HG03558 (cell line): ENCODE results near the gene CIDEA.
A peak's percentile ranks its signal among the peaks of the same experiment; 100 is the strongest.

Experiments
- ATAC-seq: cut with Tn5 transposase; IDR thresholded peaks from one replicate; pipeline ENCODE4 v1.9.1; 2021; ENCODE audit warnings: moderate number of reproducible peaks; ENCODE audit not compliant: unreplicated experiment; ENCODE audit errors: extremely low read depth

Gene CIDEA

DNA sequence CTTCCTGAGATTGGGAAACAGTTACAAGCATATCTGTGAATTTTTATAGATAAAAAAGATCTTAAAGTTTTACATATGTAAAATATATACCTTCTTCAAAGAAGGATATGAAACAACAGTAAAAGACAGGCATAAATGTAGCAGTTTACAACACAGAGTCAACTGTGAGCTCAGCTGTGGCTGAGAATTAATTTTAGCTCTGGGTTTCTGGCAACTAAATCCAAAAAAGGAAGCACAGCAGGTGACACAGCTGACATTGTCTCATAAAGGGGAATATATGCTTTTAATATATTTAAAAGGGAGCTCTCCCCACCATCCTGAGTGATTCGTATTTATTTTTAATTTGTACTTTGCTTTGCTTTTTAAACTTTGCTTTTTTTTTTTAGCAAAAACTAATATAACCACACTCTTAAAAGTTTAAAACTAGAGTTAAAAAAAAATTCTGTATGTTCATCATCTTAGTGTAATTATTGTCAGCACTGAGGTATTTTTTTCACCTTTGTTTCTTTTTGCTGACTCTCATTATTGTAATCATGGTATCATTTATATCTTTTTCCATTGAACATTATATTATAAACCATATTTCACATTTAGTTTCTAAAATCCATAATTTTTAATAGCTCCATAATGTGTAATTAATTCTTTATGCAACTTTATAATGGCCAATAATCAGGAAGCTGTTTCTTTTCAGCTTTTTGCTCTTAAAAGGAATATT, 60.6 kb downstream of the CIDEA start:
- ATAC-seq, result no peak

DNA sequence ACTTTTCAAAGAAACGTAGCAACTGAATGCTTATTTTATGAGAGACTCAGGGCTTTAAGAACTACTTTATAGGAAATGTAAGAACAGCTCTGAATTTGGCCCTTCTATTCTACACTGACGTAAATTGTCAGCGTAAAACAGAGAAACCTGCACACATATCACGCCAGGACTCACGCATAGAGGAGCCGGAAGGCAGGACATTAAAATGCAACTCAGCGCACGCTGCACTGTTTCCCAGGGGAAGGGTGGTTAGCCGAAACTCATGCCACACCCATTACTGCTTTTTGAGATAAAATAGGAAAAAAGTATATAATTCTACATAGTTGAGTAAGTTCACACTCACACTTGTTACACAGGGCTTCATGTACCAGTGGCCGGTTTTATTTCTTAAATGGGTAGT, 61.3 kb downstream of the CIDEA start:
- no peak for ATAC-seq

DNA sequence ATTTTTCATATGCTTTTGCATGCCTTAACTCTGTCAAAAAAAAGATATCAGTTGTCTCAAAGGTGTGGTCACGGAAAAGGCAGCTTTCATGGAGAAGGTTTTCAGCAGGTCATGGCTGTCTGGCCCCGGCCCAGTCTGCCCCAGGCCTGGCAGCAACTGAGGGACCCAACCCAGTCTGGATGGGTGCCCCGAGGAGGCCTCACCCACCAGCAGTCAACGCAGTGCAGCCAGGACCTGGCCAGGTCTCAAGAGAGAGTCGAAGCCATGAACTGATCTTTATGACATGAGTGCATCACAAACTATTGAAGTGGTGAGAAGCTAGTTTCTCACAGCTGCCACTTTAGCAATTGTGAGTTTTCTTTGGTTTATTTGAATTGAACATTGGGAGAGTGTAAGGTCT, 61.8 kb downstream of the CIDEA start:
- ATAC-seq, result no peak

DNA sequence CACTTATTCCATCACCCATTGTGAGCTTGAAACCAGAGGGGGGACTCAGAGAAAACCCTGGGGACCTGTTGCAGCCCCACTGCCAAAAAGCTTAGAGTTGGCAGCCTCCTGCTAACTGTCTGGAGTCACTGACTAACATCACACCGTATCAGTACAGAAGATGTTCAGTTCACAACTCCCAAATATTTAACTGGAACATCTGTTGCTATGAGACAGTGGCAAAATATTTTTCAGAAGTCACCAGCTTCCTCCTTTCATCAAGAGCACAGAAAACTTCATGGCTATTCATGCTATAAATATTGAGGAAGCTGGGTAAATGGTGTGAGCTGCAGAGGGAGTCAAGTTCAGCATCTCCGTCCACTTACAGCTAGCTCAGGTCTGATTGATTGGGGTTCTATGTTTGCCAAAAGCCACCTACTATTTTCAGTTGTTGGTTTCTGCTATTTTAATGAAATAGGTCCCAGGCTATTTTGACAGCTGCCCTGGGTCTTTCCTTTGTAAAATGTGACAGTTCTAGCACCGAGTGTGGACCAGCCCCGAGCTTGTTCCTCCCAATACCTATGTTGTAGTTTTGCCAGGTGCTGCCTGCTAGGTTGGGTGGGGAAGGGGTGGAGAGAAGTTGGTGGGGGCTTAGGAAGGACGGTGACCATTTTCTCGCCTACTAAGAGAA, 63.6 kb downstream of the CIDEA start:
- ATAC-seq, result no peak

GRCh38 chr18:12318334-12318697, 64.2 kb downstream of the CIDEA start:
- no peak for ATAC-seq

DNA sequence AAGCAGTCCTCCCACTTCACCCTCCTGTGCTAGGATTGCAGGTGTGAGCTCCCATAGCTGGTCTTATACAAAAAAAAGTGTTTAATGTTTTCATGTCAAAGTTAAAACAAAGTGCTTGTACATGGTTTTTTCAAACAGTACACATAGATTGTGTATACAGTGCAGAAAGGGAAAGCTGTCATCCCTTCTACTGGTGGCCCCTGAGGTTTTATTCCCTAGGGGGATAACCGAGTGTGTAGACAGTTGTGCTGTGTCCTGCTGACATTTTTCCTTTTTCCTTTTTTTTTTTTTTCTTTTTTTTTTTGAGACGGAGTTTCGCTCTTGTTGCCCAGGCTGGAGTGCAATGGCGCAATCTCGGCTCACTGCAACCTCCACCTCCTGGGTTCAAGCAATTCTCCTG, 64.7 kb downstream of the CIDEA start:
- no peak for ATAC-seq

GRCh38 chr18:12321333-12321732, 67.2 kb downstream of the CIDEA start:
- peak; percentile 38 for ATAC-seq

- no peak for ATAC-seq
These were observed 71.0 kb downstream of the CIDEA start for GRCh38 chr18:12324991-12325725.

DNA sequence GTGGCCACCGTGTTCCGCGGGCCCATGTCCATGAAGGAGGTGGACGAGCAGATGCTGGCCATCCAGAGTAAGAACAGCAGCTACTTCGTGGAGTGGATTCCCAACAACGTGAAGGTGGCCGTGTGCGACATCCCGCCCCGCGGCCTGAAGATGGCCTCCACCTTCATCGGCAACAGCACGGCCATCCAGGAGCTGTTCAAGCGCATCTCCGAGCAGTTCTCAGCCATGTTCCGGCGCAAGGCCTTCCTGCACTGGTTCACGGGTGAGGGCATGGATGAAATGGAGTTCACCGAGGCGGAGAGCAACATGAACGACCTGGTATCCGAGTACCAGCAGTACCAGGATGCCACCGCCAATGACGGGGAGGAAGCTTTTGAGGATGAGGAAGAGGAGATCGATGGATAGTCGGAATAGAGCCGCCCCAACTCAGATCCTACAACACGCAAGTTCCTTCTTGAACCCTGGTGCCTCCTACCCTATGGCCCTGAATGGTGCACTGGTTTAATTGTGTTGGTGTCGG, 71.6 kb downstream of the CIDEA start:
- no peak for ATAC-seq

- no peak for ATAC-seq
These were observed 72.7 kb downstream of the CIDEA start for GRCh38 chr18:12326711-12327460.
